Measurements from ENCODE around the gene ARL4C.

The ARL4C gene

DNA sequence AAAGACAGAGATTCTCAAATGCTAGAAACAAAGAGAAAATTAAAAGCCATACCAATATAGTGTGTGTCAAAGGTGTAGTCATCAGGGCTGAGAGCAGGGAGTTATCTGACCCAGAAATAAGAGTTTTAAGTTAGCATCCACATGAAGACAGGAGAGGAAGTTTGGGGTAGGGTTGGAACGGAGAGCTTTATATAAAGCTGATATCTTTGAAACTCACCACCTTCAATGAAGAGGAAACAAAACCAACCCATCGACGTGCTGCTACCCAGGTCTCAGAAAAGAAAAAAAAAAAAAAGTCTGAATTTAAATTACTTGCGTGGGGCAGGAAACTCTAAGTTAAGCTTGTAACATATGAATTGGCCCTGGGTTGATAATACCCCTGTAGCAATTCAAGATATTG is 42.4 kb downstream of the ARL4C start (continued):
- TF ChIP-seq, protein P1, sequence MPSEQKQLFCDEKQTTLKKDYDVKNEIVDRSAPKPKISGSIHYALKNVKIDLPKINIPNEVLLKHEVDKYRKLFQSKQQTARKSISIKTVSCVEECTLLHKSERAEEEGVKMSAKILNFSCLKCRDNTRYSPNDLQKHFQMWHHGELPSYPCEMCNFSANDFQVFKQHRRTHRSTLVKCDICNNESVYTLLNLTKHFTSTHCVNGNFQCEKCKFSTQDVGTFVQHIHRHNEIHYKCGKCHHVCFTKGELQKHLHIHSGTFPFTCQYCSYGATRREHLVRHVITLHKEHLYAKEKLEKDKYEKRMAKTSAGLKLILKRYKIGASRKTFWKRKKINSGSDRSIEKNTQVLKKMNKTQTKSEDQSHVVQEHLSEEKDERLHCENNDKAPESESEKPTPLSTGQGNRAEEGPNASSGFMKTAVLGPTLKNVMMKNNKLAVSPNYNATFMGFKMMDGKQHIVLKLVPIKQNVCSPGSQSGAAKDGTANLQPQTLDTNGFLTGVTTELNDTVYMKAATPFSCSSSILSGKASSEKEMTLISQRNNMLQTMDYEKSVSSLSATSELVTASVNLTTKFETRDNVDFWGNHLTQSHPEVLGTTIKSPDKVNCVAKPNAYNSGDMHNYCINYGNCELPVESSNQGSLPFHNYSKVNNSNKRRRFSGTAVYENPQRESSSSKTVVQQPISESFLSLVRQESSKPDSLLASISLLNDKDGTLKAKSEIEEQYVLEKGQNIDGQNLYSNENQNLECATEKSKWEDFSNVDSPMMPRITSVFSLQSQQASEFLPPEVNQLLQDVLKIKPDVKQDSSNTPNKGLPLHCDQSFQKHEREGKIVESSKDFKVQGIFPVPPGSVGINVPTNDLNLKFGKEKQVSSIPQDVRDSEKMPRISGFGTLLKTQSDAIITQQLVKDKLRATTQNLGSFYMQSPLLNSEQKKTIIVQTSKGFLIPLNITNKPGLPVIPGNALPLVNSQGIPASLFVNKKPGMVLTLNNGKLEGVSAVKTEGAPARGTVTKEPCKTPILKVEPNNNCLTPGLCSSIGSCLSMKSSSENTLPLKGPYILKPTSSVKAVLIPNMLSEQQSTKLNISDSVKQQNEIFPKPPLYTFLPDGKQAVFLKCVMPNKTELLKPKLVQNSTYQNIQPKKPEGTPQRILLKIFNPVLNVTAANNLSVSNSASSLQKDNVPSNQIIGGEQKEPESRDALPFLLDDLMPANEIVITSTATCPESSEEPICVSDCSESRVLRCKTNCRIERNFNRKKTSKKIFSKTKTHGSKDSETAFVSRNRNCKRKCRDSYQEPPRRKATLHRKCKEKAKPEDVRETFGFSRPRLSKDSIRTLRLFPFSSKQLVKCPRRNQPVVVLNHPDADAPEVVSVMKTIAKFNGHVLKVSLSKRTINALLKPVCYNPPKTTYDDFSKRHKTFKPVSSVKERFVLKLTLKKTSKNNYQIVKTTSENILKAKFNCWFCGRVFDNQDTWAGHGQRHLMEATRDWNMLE (tag by site-specific recombination; conservative IDR thresholded peaks at IDR 0.05; ENCODE audit: low read depth), result no peak
- no peak for TF ChIP-seq ZBTB20 (tag by site-specific recombination; IDR thresholded peaks at IDR 0.05)
- no peak for TF ChIP-seq ZNF837 (tag by site-specific recombination; IDR thresholded peaks at IDR 0.05)
- no peak for TF ChIP-seq ZNF114 (tag by site-specific recombination; IDR thresholded peaks at IDR 0.05)
- TF ChIP-seq, protein P2, sequence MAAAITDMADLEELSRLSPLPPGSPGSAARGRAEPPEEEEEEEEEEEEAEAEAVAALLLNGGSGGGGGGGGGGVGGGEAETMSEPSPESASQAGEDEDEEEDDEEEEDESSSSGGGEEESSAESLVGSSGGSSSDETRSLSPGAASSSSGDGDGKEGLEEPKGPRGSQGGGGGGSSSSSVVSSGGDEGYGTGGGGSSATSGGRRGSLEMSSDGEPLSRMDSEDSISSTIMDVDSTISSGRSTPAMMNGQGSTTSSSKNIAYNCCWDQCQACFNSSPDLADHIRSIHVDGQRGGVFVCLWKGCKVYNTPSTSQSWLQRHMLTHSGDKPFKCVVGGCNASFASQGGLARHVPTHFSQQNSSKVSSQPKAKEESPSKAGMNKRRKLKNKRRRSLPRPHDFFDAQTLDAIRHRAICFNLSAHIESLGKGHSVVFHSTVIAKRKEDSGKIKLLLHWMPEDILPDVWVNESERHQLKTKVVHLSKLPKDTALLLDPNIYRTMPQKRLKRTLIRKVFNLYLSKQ (tag by site-specific recombination; IDR thresholded peaks at IDR 0.05; ENCODE audit: borderline replicate concordance), result no peak

DNA sequence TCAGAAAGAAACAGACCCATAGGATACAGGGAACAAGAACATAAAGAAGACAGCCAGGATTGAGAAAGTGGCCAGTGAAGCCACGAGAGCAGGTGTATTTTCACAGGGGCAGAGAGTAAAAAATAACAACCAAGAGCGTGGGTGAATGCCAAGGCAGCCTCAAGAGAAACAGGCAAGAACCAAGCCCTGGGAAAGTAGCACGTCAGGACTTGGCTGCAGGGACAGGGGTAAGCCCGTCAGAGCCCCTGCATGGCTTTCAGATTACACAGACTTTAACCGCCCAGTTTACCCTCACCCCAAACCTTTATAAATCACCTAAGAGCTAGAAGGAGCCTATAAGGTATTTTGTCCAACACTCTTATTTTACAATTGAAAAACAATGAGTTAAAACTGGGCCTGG is 43.7 kb downstream of the ARL4C start:
- TF ChIP-seq ZNF629 (tag by site-specific recombination; IDR thresholded peaks at IDR 0.05) (no peak), SP3 (tag by site-specific recombination; IDR thresholded peaks at IDR 0.05) (no peak), ZBTB17 (tag by site-specific recombination; IDR thresholded peaks at IDR 0.05) (no peak), ZBTB7A (tag by site-specific recombination; IDR thresholded peaks at IDR 0.05; ENCODE audit: low read depth) (no peak), MYNN (tag by site-specific recombination; IDR thresholded peaks at IDR 0.05; ENCODE audit: borderline replicate concordance) (no peak), ZNF266 (tag by site-specific recombination; IDR thresholded peaks at IDR 0.05; ENCODE audit: low read depth) (no peak), ZNF626 (tag by site-specific recombination; IDR thresholded peaks at IDR 0.05) (no peak), ZNF366 (tag by site-specific recombination; conservative IDR thresholded peaks at IDR 0.05) (no peak), SETDB1 (IDR thresholded peaks at IDR 0.05; ENCODE audit: insufficient read length, low read length) (no peak), ZNF837 (tag by site-specific recombination; IDR thresholded peaks at IDR 0.05) (no peak)
- TF ChIP-seq, protein P3, sequence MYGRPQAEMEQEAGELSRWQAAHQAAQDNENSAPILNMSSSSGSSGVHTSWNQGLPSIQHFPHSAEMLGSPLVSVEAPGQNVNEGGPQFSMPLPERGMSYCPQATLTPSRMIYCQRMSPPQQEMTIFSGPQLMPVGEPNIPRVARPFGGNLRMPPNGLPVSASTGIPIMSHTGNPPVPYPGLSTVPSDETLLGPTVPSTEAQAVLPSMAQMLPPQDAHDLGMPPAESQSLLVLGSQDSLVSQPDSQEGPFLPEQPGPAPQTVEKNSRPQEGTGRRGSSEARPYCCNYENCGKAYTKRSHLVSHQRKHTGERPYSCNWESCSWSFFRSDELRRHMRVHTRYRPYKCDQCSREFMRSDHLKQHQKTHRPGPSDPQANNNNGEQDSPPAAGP (tag by site-specific recombination; IDR thresholded peaks at IDR 0.05), result no peak
- TF ChIP-seq, protein P4, sequence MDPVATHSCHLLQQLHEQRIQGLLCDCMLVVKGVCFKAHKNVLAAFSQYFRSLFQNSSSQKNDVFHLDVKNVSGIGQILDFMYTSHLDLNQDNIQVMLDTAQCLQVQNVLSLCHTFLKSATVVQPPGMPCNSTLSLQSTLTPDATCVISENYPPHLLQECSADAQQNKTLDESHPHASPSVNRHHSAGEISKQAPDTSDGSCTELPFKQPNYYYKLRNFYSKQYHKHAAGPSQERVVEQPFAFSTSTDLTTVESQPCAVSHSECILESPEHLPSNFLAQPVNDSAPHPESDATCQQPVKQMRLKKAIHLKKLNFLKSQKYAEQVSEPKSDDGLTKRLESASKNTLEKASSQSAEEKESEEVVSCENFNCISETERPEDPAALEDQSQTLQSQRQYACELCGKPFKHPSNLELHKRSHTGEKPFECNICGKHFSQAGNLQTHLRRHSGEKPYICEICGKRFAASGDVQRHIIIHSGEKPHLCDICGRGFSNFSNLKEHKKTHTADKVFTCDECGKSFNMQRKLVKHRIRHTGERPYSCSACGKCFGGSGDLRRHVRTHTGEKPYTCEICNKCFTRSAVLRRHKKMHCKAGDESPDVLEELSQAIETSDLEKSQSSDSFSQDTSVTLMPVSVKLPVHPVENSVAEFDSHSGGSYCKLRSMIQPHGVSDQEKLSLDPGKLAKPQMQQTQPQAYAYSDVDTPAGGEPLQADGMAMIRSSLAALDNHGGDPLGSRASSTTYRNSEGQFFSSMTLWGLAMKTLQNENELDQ (tag by site-specific recombination; IDR thresholded peaks at IDR 0.05; ENCODE audit: low read depth), result no peak
- no peak overlapping the region for H3K4me3 ChIP-seq (ENCODE audit: low read depth, low read length)
- H3K27ac ChIP-seq (ENCODE audit: extremely low read depth, low read depth, low read length), result no peak overlapping the region
- H3K36me3 ChIP-seq (ENCODE audit: control insufficient read depth in 2 of 2, insufficient read depth in 1 of 2, low read length in 2 of 2), result no peaks in the 10 kb centered on the region
- CTCF ChIA-PET, result no interaction called here
- no peaks in the 10 kb centered on the region for H3K9me3 ChIP-seq (ENCODE audit: control insufficient read depth, insufficient read depth, low read depth, low read length)
- POLR2A ChIA-PET, result no interaction called here
- 0 out of 2 replicates have a peak, but pooled peaks cover 2% of the 10 kb centered on the region for H3K4me1 ChIP-seq (ENCODE audit: control insufficient read depth, insufficient read depth, low read length)
